Measurements from ENCODE around the gene CALHM6.
A peak's percentile ranks its signal among the peaks of the same experiment; 100 is the strongest.

Gene CALHM6

DNA sequence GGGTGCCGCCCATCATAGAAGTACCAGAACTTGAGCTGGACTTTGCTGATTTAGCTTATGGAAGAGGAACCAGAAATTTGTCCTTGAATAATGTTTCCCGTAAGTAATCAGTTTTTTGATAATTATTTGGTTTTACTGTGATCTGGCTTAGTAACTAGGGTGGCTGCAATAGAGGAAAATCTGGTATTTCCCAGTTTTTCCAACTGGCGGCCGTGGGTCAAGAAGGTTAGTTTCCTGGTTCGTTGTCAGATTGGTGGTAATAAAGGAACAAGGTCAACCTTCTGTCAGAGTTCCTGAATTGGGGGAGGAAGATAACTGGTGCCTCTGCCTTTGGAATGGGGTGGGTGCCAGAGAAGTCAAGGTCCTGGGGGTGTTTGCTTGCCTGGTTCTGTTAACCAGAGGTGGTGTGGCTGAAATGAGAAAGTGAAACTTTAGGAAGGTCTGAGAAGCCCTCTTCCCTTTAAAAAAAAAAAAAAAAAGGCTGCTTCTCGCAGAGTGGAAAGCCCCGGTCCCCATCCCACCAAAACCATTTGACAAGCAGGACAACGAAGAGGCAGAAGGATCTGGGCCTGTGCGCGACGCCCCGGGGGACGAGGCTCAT lies at the start of gene CALHM6:
Gene CALHM6 (plus strand): TSS at position 45 of the 601 bp plus-strand sequence. CDS start 555 bp downstream, at position 600.
- no peak for DNase-seq (ENCODE audit: low spot score)

DNA sequence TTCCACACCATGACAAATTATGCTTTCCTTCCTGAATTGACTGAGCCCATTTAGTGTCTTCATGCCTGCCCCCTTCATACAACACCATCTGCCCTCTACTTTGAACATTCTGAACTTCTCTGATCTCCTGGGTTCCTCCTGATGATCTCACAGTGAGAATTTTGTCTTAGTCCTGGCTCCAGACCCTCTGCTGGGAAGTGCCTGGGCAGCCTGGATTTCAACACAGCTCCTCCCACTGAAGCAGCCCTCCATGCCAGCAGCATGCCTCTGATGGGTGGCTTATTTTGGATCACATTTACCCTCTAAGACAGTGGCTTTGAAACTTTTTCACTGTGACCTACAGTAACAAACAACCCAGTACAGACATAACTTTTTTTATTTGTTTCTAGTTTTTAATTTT lies 48.9 kb upstream of the CALHM6 start:
- peak; percentile 28 for DNase-seq (ENCODE audit: low spot score)

- no peak for DNase-seq (ENCODE audit: low spot score)
Observed at GRCh38 chr6:116413357-116413756, 47.8 kb upstream of the CALHM6 start.

- no peak for DNase-seq (ENCODE audit: low spot score)
Observed at GRCh38 chr6:116417661-116418060, 43.5 kb upstream of the CALHM6 start.

GRCh38 chr6:116419069-116419786 lies 41.9 kb upstream of the CALHM6 start:
- no peak for DNase-seq (ENCODE audit: low spot score)

- no peak for DNase-seq (ENCODE audit: low spot score)
Observed at GRCh38 chr6:116420341-116420740, 40.8 kb upstream of the CALHM6 start.

- DNase-seq (ENCODE audit: low spot score) = no peak
Observed at GRCh38 chr6:116422238-116422637, 38.9 kb upstream of the CALHM6 start.

DNA sequence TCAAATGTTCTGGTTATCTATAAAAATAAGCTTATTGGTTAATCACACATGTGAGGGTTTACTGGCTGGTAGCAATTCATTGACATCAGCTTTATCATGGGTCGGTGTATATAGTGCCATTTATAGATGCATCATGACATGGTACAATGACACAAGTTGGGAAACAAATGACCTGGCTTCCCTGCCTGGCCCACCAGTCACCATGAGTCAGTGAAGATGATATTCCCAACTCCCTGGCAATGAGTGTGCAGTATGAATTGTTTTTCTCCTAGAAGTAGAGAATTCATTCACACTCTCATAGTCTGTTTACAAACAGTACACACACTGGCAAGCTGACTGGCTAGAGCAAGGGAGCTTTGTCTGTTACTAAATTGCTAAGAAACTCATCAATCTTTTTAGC lies 37.2 kb upstream of the CALHM6 start:
- DNase-seq (ENCODE audit: low spot score) = no peak

GRCh38 chr6:116426551-116426950 lies 34.6 kb upstream of the CALHM6 start:
- DNase-seq (ENCODE audit: low spot score) = no peak

GRCh38 chr6:116429111-116429510 lies 32.1 kb upstream of the CALHM6 start:
- no peak for DNase-seq (ENCODE audit: low spot score)

DNA sequence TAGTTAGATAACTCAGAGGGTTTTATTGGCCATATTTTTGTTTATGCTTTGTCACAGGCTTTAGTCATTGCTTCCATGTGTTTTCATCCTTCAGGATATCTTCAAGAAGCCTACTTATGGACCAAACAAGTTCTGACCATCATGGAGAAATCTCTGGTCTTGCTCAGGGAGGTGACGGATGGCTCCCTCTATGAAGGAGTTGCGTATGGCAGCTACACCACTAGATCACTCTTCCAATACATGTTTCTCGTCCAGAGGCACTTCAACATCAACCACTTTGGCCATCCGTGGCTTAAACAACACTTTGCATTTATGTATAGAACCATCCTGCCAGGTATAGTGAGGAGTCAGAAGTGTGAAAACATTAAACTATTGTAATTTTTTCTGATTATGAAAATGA lies 30.3 kb upstream of the CALHM6 start:
- no peak for DNase-seq (ENCODE audit: low spot score)

DNA sequence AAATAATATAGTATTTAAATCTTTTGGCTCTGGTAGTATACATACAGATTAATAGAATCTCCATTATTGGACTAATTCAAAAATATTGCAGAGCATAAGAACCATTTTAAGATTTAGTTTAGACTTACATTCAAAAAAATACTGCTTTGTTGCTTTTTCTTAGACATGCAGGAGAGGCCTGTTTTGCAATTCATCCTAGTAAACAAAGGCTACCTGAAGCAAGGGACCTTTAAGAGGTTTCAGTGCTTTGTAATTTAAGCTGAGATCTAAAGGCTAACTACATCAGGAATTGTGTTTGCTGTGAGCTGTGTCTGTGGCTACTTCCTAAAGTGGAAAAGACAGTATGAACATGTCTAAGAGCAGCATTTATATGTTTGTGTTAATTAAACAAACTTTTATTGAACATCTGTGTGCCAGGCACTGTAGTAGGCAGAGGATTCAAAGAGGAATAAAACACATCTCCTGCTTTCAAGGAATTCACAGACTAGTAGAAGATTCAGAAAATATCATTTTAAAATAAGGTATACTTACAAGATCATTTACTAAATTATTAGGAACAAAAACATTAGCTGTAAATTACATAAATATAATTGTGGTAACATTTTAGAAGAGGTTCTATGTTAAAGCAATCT lies 29.1 kb upstream of the CALHM6 start:
- DNase-seq (ENCODE audit: low spot score) = no peak

DNA sequence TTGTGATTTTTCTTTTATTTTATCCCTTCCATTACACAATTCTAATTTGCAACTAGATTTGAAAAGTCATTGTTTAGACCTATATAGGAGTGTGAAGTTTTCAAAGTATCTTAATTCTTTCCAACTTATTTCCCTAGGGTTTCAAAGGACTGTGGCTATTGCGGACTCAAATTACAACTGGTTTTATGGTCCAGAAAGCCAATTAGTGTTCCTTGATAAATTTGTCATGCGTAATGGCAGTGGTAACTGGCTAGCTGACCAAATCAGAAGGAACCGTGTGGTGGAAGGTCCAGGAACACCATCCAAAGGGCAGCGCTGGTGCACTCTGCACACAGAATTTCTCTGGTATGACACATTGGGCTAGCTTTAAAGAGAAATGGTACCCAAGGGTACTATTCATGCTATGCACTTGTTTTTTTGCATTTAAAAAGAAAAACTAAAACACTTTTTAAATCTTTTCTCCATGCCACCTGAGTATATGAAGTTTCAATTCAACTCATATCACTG lies 27.9 kb upstream of the CALHM6 start:
- no peak for DNase-seq (ENCODE audit: low spot score)

DNA sequence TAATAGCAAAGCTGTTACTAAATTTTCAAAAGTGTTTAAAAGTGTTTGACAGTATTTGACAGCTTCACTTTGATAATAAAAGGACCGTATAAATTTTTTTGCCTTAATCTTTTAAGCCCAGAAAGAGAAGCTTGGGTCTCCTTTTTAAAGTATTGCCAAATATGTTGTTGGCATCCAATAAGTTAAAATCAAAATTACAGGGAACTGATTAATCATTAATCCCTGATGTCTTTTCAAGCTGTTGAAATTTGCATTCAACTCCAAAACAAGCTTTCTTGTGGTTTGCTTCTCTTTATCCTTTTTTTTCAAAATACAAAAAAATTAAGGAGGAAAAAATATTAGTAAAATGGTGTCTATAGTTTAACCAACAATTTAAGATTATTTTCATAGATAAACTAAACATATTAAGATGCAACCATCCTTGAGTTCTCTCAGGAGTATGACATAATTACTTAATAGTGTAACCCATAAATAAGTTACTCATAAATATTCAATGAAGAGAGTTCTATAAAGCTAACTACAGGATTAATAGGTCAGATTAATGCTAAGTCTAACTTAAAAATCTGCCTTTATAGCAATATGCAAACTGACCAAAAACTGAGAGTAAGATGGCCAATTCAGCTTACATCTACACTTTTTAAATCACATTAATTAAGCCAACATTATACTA lies 27.0 kb upstream of the CALHM6 start:
- DNase-seq (ENCODE audit: low spot score) = no peak

- DNase-seq (ENCODE audit: low spot score) = no peak
Observed at GRCh38 chr6:116436586-116436985, 24.6 kb upstream of the CALHM6 start.

GRCh38 chr6:116437656-116438055 lies 23.5 kb upstream of the CALHM6 start:
- DNase-seq (ENCODE audit: low spot score) = no peak

DNA sequence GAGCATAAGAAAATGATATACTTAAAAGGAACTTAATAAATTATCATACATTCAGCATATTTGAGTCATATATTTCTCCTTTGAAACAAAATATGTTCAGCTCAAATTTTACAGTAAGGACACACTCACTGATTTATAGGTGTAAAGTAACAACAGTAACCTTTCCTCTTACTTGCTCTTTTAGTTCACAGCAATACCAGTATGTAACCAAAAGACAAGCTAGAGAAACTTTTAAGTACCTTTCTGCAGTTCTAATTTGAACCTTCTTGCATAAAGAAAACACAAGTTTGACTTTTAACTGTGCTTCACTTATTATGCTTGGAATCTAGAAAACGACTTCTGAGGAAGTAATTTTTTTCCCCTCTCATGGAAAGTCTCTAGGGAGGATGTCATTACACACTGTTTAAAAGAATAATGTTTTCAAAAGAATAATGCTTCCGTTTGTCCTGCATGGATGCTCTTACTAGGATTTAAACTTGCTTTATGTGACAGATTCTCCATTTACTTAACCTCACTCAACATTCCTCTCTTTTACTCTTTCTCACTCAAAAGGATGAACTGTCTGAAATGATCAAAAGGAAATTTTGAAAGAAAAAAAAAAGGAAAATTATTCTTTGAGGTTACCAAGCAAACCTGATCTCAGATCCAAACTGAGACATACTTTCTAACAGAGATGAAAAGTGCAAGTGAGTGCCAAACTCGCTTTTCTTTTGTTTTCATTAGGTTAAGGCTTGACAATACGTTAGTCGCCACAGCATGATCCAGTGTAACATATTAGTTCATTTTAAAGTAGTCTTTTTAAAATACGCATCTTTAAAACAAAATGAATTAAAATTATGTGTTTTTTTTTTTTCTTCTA lies 22.4 kb upstream of the CALHM6 start:
- no peak for DNase-seq (ENCODE audit: low spot score)

DNA sequence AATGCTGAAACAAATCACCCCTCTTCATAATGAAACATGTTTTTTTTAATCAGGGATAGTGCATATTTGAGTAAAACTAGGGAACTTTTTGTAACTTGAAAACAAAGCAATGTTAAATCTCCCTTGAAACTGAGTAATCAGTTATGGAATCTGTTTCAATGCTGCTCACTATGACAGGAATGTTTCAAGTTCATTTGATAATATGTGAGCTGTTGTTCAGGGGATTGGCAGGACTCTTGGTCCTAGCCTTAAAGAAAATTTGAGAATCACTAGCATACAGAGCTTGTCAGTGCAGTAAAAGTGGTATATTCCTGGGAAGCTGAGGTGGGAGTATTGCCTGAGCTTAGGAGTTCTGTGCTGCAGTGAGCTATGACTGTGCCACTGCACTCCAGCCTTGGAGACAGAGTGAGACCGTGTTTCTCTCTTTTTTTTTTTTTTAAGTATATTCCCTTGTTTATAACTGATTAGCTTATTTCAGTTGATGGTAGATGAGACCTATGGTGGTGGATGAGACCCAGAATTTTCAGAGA lies 21.6 kb upstream of the CALHM6 start:
- DNase-seq (ENCODE audit: low spot score) = no peak

DNA sequence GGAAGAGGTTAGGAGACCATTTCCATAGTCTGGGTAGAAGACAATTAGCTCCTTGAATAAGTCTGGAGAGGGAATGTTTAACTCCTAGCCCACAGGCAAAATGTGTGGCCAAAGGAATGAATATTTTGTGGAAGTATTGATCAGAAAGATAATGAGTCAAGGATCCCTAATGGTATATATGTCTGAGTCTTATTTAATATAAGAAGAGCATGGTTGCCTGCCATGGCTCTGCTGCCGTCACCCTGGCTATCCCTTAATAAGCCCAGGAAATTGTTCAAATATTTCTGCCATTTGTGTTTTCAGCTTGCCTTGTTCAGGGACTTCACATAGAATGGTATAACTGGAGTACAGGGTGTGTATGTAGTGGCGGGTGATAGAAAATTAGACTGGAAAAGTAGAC lies 18.1 kb upstream of the CALHM6 start:
- DNase-seq (ENCODE audit: low spot score) = no peak

DNA sequence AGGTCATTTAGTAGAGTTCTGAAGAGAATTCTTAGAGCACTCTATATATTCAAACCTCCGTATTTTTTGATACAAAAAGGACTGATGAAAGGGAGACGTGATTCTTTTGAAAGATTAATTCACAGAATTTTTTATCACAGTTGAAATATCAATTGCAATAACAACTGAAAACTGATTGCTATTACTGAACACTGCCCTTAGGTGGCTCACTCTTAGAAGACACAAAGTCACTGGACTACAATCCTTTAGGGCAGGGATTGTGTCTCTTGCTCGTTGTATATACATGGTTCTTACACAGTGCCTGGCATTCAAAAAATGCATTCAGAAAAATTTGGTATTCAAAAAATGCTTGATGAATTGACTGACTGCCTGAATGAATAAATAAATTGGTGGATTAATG lies 17.1 kb upstream of the CALHM6 start:
- peak; percentile 28 for DNase-seq (ENCODE audit: low spot score)

DNA sequence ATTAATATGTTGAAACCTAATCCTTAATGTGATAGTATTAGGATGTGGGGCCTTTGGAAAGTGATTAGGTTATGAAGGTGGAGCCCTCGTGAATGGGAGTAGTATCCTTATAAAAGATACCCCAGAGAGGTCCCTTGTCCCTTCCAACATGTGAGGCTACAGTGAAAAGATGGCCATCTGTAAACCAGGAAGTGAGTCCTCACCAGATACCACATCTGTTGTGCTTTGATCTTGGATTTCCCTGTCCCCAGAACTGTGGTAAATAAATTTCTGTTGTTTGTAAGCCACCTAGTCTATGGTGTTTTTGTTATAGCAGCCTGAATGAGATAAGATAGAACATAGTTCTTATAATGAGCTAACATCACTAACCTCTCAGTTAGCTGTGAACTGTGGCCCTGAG lies 16.6 kb upstream of the CALHM6 start:
- no peak for DNase-seq (ENCODE audit: low spot score)
